IMR-90 (cell line): ENCODE data around the gene FBXO5. TPM values are rescaled to one million over a fixed set of nuclear protein-coding genes. Genes with fewer than 3 reads are reported as not detected.

Source experiments
- ATAC-seq: fragments of 200-7000 bp; cut with Tn5 transposase; 2 replicates; pipeline ENCODE4 v1.9.1; 2020; ENCODE audit warnings: low read depth, mild to moderate bottlenecking, moderate library complexity
- BruUV-seq: library from RNA; stranded (reverse); fragments of 400-500 nt; replicated peaks from 2 replicates; lab custom pipeline; 2021; lab: Mats Ljungman, UMichigan
- CTCF ChIA-PET: fragments of 300-600 bp; formaldehyde crosslinking; extraction: SDS; loops from one replicate; lab custom pipeline; 2021; ENCODE audit warnings: antibody characterized with exemption; lab: Yijun Ruan, JAX
- POLR2A ChIA-PET: fragments of 300-600 bp; sonication (Branson Sonifier 250); formaldehyde crosslinking; loops from one replicate; lab custom pipeline; 2022; ENCODE audit warnings: antibody characterized with exemption; ENCODE audit not compliant: unreplicated experiment; lab: Charles Lee
- DNase-seq: peaks from one replicate; pipeline ENCODE4 v3.0.0; 2013
- H2AFZ ChIP-seq: replicated peaks from 2 replicates; pipeline ENCODE3; 2013; ENCODE audit warnings: low read length, mild to moderate bottlenecking; ENCODE audit not compliant: poor library complexity
- H2AK5ac ChIP-seq: 2 replicates; pipeline ENCODE4 v1.6.1; 2013; ENCODE audit warnings: low read depth, low read length, inconsistent platforms
- H2AK9ac ChIP-seq: replicated peaks from 2 replicates; pipeline ENCODE3; 2013; ENCODE audit warnings: mild to moderate bottlenecking, low read depth, low read length, moderate library complexity; ENCODE audit not compliant: poor library complexity
- H2BK120ac ChIP-seq: 2 replicates; pipeline ENCODE4 v1.6.1; 2013; ENCODE audit warnings: low read depth, low read length, inconsistent platforms
- H2BK15ac ChIP-seq: 3 replicates; pipeline ENCODE4 v1.6.1; 2013; ENCODE audit warnings: low read depth, low read length, inconsistent platforms
- H2BK20ac ChIP-seq: 2 replicates; pipeline ENCODE4 v1.6.1; 2013; ENCODE audit warnings: low read depth, mild to moderate bottlenecking, inconsistent platforms, low read length, moderate library complexity
- H2BK5ac ChIP-seq: 2 replicates; pipeline ENCODE4 v1.6.1; 2013; ENCODE audit warnings: mild to moderate bottlenecking, low read depth, low read length, inconsistent platforms; ENCODE audit not compliant: poor library complexity, severe bottlenecking
- H3K14ac ChIP-seq: replicated peaks from 2 replicates; pipeline ENCODE4 v1.6.1; 2013; ENCODE audit warnings: low read depth, low read length, inconsistent platforms
- H3K18ac ChIP-seq: 2 replicates; pipeline ENCODE4 v1.6.1; 2013; ENCODE audit warnings: low read depth, low read length, control low read depth
- H3K23ac ChIP-seq: 2 replicates; pipeline ENCODE4 v1.6.1; 2013; ENCODE audit warnings: low read depth, low read length, inconsistent platforms
- H3K27ac ChIP-seq: 2 replicates; pipeline ENCODE4 v1.5.1; 2013; ENCODE audit warnings: mild to moderate bottlenecking, control low read depth, low read length; ENCODE audit not compliant: insufficient read depth
- H3K27me3 ChIP-seq: 2 replicates; pipeline ENCODE4 v1.6.1; 2013; ENCODE audit warnings: low read length; ENCODE audit not compliant: control insufficient read depth, insufficient read depth
- H3K36me3 ChIP-seq: 2 replicates; pipeline ENCODE4 v1.6.1; 2013; ENCODE audit warnings: low read length, mixed read lengths; ENCODE audit not compliant: control insufficient read depth, insufficient read depth
- H3K4ac ChIP-seq: 2 replicates; pipeline ENCODE4 v1.6.1; 2013; ENCODE audit warnings: low read depth, low read length, inconsistent platforms
- H3K4me1 ChIP-seq: 2 replicates; pipeline ENCODE4 v1.6.1; 2013; ENCODE audit warnings: low read length, mixed read lengths; ENCODE audit not compliant: control insufficient read depth, insufficient read depth
- H3K4me2 ChIP-seq: 2 replicates; pipeline ENCODE4 v1.6.1; 2013; ENCODE audit warnings: low read depth, mild to moderate bottlenecking, control low read depth, low read length, moderate library complexity
- H3K4me3 ChIP-seq: 2 replicates; pipeline ENCODE4 v1.5.1; 2013; ENCODE audit warnings: low read depth, mild to moderate bottlenecking, control low read depth, low read length, moderate library complexity; ENCODE audit not compliant: insufficient read depth
- H3K56ac ChIP-seq: 2 replicates; pipeline ENCODE4 v1.6.1; 2013; ENCODE audit warnings: low read length, inconsistent platforms; ENCODE audit not compliant: insufficient read depth; ENCODE audit errors: extremely low read depth
- H3K79me1 ChIP-seq, 2 experiments: 2 replicates each; pipeline ENCODE4 v1.6.1; 2013; ENCODE audit warnings: low read length in 2 of 2, inconsistent platforms in 1 of 2, low read depth in 1 of 2
- H3K9ac ChIP-seq: 2 replicates; pipeline ENCODE4 v1.6.1; 2013; ENCODE audit warnings: low read depth, low read length, control low read depth
- H3K9me1 ChIP-seq: 2 replicates; pipeline ENCODE4 v1.6.1; 2013; ENCODE audit warnings: low read length, inconsistent platforms; ENCODE audit not compliant: insufficient read depth
- H3K9me3 ChIP-seq: 2 replicates; pipeline ENCODE4 v1.6.1; 2013; ENCODE audit warnings: low read length; ENCODE audit not compliant: control insufficient read depth, insufficient read depth
- H4K20me1 ChIP-seq: 2 replicates; pipeline ENCODE4 v1.6.1; 2013; ENCODE audit warnings: low read length, inconsistent platforms; ENCODE audit not compliant: insufficient read depth
- H4K5ac ChIP-seq: 2 replicates; pipeline ENCODE4 v1.6.1; 2013; ENCODE audit warnings: mild to moderate bottlenecking, low read depth, low read length, control low read depth
- H4K8ac ChIP-seq, 2 experiments: 2 replicates each; pipeline ENCODE4 v1.6.1; 2013; ENCODE audit warnings: low read depth in 2 of 2, low read length in 2 of 2, control low read depth in 1 of 2, inconsistent platforms in 1 of 2
- H4K91ac ChIP-seq: 2 replicates; pipeline ENCODE4 v1.6.1; 2013; ENCODE audit warnings: low read depth, low read length, inconsistent platforms; ENCODE audit not compliant: insufficient read depth
- BHLHE40 ChIP-seq: fragments of 150-350 bp; IDR thresholded peaks from 2 replicates; pipeline ENCODE4 v1.6.1; 2016; ENCODE audit warnings: mild to moderate bottlenecking, low read depth, low read length
- CEBPB ChIP-seq: IDR thresholded peaks from 2 replicates; pipeline ENCODE4 v1.6.1; 2012; ENCODE audit warnings: low read depth, low read length, improper control_type of control experiment
- CHD1 ChIP-seq: IDR thresholded peaks from 2 replicates; pipeline ENCODE4 v1.6.1; 2012; ENCODE audit warnings: low read depth, low read length, improper control_type of control experiment
- CTCF ChIP-seq: conservative IDR thresholded peaks from 2 replicates; pipeline ENCODE4 v1.5.1; 2012; ENCODE audit warnings: mild to moderate bottlenecking, low read depth, low read length, improper control_type of control experiment
- ELK1 ChIP-seq: fragments of 150-350 bp; IDR thresholded peaks from 2 replicates; pipeline ENCODE4 v1.6.1; 2016; ENCODE audit warnings: low read depth, mild to moderate bottlenecking, low read length, moderate library complexity, borderline replicate concordance
- FOS ChIP-seq: fragments of 150-350 bp; IDR thresholded peaks from 2 replicates; pipeline ENCODE4 v1.6.1; 2016; ENCODE audit warnings: low read depth, low read length
- MAFK ChIP-seq: IDR thresholded peaks from 2 replicates; pipeline ENCODE4 v1.6.1; 2012; ENCODE audit warnings: low read depth, low read length, improper control_type of control experiment
- MAZ ChIP-seq: IDR thresholded peaks from 2 replicates; pipeline ENCODE4 v1.6.1; 2012; ENCODE audit warnings: low read depth, mild to moderate bottlenecking, low read length, improper control_type of control experiment, moderate library complexity, borderline replicate concordance
- RAD21 ChIP-seq: IDR thresholded peaks from 2 replicates; pipeline ENCODE4 v1.6.1; 2012; ENCODE audit warnings: low read length, improper control_type of control experiment
- RCOR1 ChIP-seq: IDR thresholded peaks from 2 replicates; pipeline ENCODE4 v1.6.1; 2012; ENCODE audit warnings: mild to moderate bottlenecking, low read length, improper control_type of control experiment; ENCODE audit not compliant: insufficient replicate concordance
- RFX5 ChIP-seq: IDR thresholded peaks from 2 replicates; pipeline ENCODE4 v1.8.0; 2012; ENCODE audit warnings: low read depth, mild to moderate bottlenecking, low read length, moderate library complexity
- SMC3 ChIP-seq: fragments of 150-350 bp; IDR thresholded peaks from 2 replicates; pipeline ENCODE4 v1.6.1; 2016; ENCODE audit warnings: low read depth, mild to moderate bottlenecking, antibody characterized with exemption, low read length, moderate library complexity
- WGBS, 2 experiments: methylation state at CpG; one replicate each; pipeline versions ENCODE4 v1.1.5 to v1.1.7; 2013; ENCODE audit warnings: missing lambda C conversion rate in 2 of 2; ENCODE audit not compliant: insufficient read length in 1 of 2; ENCODE audit errors: extremely low coverage in 2 of 2; 5-methylcytosine and 5-hydroxymethylcytosine counted together
- dilution Hi-C: fragments of 300-500 bp; cut with HindIII; formaldehyde crosslinking; loops from one replicate; pipeline ENCODE4 v1.14.3; 2018; ENCODE audit warnings: low sequenced_read_pairs; ENCODE audit not compliant: unreplicated experiment
- in situ Hi-C: fragments of 300-500 bp; cut with MboI; formaldehyde crosslinking; loops from 3 replicates; pipeline ENCODE4 v1.14.3; 2019; ENCODE audit warnings: low sequenced_read_pairs, inconsistent platforms, mixed read lengths
- intact Hi-C: fragments of 100-400 bp; cut with micrococcal nuclease; formaldehyde crosslinking; loops from 2 replicates; pipeline ENCODE4 v1.10.0; 2022
- polyA plus RNA-seq, 3 experiments: library from polyadenylated mRNA; depleted of rRNA; stranded (reverse); fragments of >200 nt; gene quantifications; 2 replicates each; pipeline ENCODE4 v1.2.3, GENCODE V29; 2012; ENCODE audit warnings: low replicate concordance in 1 of 3
- total RNA-seq: library from RNA; depleted of rRNA; stranded (reverse); fragments of >200 nt; gene quantifications from 2 replicates; pipeline ENCODE4 v1.2.3, GENCODE V29; 2012

FBXO5 gene
- total and polyA plus RNA-seq, 2 of the 4 experiments (the other 2 are of a cell fraction), result 11.8 to 16.7 TPM

GRCh38 chr6:153013438-153013837 is 30.6 kb upstream of the FBXO5 start:
- H3K9me3 ChIP-seq, result no peaks in the 10 kb centered on the region
- no peak overlapping the region for H4K8ac ChIP-seq
- H3K56ac ChIP-seq, result no peak overlapping the region
- no peak overlapping the region for H3K23ac ChIP-seq
- no peak overlapping the region for H2AK9ac ChIP-seq
- no peak overlapping the region for H3K9ac ChIP-seq
- no peak overlapping the region for H2AFZ ChIP-seq
- H3K4ac ChIP-seq, result no peak overlapping the region
- 0 out of 2 replicates have a peak, but pooled peaks cover 2% of the 10 kb centered on the region for H3K36me3 ChIP-seq
- H2BK120ac ChIP-seq, result no peak overlapping the region
- no peak overlapping the region for H3K4me2 ChIP-seq
- dilution Hi-C loops, result no loop called here
- no peaks in the 10 kb centered on the region for H3K27me3 ChIP-seq
- H2BK5ac ChIP-seq, result no peak overlapping the region
- no peak overlapping the region for H3K18ac ChIP-seq
- DNase-seq, result no peak
- WGBS, 2 experiments, result no CpG with 5 or more reads among the region's 2 CpGs
- H2BK20ac ChIP-seq, result no peak overlapping the region
- no peak overlapping the region for H4K91ac ChIP-seq
- peaks cover 2% of the 10 kb centered on the region; the same call in 1 of the 2 replicates for H3K4me1 ChIP-seq
- H4K5ac ChIP-seq, result no peak overlapping the region
- no TSS peak for BruUV-seq
- H3K79me1 ChIP-seq, result no peaks in the 10 kb centered on the region
- no peak overlapping the region for H3K27ac ChIP-seq
- H3K14ac ChIP-seq, result no peak overlapping the region
- in situ Hi-C loops, result no loop called here
- no peaks in the 10 kb centered on the region for H4K20me1 ChIP-seq
- peaks cover 4% of the 10 kb centered on the region; the same call in 1 of the 2 replicates for H3K9me1 ChIP-seq
- POLR2A ChIA-PET, result no interaction called here
- H3K4me3 ChIP-seq, result no peak overlapping the region
- no peak overlapping the region for H2AK5ac ChIP-seq
- H2BK15ac ChIP-seq, result no peak overlapping the region
- no peak for ATAC-seq
- intact Hi-C loops, result no loop called here
- CTCF ChIA-PET, result no interaction called here
- no peak for TF ChIP-seq ELK1
- TF ChIP-seq CEBPB, result no peak
- no peak for TF ChIP-seq CHD1
- no peak for TF ChIP-seq CTCF
- TF ChIP-seq SMC3, result no peak
- no peak for TF ChIP-seq RFX5
- TF ChIP-seq BHLHE40, result no peak
- no peak for TF ChIP-seq FOS
- TF ChIP-seq RAD21, result no peak
- TF ChIP-seq MAZ, result no peak
- no peak for TF ChIP-seq RCOR1
- TF ChIP-seq MAFK, result no peak
